Measurements from ENCODE around the gene PGAM5.
A peak's percentile ranks its signal among the peaks of the same experiment; 100 is the strongest.
"Not testable (repeated sequence)": the region's sequence is repeated elsewhere in the genome, so short reads cannot be mapped to it uniquely, and the experiment has no call there.

PGAM5 gene

DNA sequence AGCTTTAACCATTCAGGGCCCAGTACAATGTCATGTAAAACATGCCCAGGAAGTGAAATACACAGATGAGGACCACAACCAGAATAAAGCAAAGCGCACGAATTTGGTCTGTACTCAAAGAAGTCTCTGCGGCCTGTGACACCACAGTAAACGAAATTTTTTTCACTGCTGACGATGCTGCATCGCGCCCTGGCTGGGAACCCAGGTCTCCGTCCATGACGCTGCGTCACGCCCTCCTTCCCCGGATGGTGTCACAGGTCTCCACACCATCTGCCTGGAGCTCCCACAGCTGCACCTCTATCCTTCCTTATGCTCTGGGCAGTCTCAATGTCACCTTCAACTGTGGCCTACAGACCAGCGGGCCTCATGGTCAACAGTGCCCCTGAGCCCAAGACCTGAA lies 33.2 kb downstream of the PGAM5 start:
- H3K9me3 Mint-ChIP-seq: peaks cover 0 to 3% of the 10 kb centered on the region in 2 donors
- H3K27ac Mint-ChIP-seq: no peak overlapping the region
- H3K4me1 Mint-ChIP-seq: peaks cover 13% of the 10 kb centered on the region
- ATAC-seq (no peak), DNase-seq (no peak)
- H3K27me3 Mint-ChIP-seq: no peaks in the 10 kb centered on the region
- H3K4me3 Mint-ChIP-seq: no peak overlapping the region

DNA sequence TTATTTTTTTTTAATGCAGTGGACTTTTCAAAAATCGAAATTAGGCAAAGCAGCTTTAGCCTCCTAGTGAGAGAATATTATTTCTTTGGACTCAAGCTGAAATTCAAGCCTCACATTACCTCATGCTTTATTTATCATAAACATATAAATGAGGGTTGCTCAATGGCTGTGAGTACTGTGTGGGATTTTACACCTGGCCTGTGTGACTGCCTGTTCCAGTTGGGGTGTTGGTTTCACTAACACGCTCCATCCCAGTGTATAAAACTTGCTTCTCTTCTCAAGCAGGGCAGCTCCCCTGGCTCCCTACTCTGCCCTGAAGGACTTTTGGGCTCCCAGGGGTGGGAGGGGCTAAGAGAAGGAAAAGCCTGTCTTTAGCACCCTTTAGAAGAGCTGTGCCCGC lies 36.0 kb downstream of the PGAM5 start:
- ATAC-seq (no peak), DNase-seq (no peak)
- peaks cover 0 to 3% of the 10 kb centered on the region in 2 donors for H3K9me3 Mint-ChIP-seq
- H3K4me3 Mint-ChIP-seq: no peak overlapping the region
- no peak overlapping the region for H3K27ac Mint-ChIP-seq
- H3K27me3 Mint-ChIP-seq: no peaks in the 10 kb centered on the region
- H3K4me1 Mint-ChIP-seq: peaks cover 13% of the 10 kb centered on the region

DNA sequence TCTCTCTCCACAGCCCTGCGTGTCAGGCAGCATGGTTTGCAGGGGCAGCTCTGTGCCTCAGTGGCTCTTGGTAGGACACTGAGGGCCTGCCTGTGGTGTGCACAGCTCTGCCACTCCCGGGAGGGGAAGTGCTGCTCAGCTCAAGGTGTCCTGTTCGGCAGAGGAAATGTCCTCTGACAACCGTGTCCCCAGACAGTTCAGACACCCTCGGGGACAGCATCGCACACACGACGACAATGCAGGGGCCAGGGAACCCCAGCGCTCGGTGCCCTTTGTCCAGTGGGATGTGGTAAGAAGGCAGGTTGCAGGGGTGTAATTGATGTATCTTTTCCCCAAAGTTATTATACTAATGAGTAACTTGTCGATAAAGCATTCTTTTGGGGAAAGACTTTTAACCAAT lies 36.8 kb downstream of the PGAM5 start:
- Mint-ChIP-seq H3K4me1 (peaks cover 13% of the 10 kb centered on the region), H3K9me3 (peaks cover 0 to 3% of the 10 kb centered on the region in 2 donors), H3K4me3 (no peak overlapping the region), H3K27ac (peak overlapping the region in 1 of 2 donors; percentile 33), H3K27me3 (no peaks in the 10 kb centered on the region)
- DNase-seq: no peak
- no peak for ATAC-seq

DNA sequence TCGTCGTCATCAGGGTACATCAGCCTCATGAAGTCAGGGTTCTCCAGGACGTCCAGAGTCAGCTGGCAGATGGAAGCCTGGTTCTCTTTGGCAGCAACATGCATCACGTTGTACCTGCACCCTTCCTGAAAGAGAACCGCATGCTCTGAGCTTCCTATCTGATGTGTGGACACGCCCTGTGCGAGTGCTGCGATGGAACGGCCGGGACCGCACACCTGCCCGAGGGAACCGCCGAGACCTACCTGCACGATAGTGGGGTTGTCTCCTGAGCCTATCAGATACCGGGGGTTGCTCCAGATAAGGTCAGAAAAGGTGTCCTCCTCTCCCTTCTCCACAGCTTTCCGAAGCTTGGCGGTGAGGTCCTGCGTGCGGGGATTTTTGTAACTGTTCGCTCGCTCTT lies 37.3 kb downstream of the PGAM5 start:
- no peaks in the 10 kb centered on the region for H3K27me3 Mint-ChIP-seq
- H3K9me3 Mint-ChIP-seq: no peaks in the 10 kb centered on the region
- H3K27ac Mint-ChIP-seq: no peak overlapping the region
- H3K4me3 Mint-ChIP-seq: no peak overlapping the region
- ATAC-seq: no peak
- peaks cover 13% of the 10 kb centered on the region for H3K4me1 Mint-ChIP-seq
- no peak for DNase-seq

DNA sequence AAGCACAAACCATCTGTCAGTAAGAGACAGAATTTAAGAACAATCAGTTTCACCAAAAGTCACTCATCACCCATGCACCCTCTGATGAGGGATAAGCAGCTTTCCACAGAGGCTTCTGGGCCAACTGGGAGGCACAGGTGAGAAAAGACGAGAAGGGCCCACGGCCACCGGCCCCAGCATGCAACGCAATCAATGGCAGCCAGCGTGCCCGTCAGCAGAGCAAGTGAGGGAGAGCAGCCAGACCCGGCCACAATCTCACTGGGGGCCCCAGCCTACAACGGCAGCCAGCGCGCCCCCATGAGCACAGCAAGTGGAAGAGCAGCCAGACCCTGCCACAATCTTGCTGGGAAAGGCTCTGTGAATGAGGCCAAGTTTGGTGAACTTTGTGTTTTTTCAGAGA lies 37.7 kb downstream of the PGAM5 start:
- peak overlapping the region in 1 of 2 donors; percentile 52 for H3K27ac Mint-ChIP-seq

DNA sequence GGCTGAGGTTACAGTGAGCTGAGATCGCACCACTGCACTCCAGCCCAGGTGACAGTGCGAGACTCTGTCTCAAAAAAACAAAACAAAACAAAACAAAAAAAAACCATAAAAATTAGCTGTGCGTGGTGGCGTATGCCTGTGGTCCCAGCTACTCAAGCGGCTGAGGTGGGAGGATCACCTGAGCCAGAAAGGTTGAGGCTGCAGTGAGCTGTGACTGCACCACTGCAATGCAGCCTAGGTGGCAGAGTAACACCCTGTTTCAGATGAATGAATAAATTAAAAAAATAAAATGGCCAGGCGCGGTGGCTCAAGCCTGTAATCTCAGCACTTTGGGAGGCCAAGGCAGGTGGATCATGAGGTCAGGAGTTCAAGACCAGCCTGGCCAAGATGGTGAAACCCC lies 43.0 kb downstream of the PGAM5 start:
- not testable (repeated sequence) for DNase-seq, ATAC-seq, H3K9me3 Mint-ChIP-seq, H3K4me3 Mint-ChIP-seq, H3K27me3 Mint-ChIP-seq
- Mint-ChIP-seq H3K27ac (peak overlapping the region in 1 of 2 donors; percentile 59), H3K4me1 (peaks cover 15% of the 10 kb centered on the region)

More for the DNA sequence above, 37.7 kb downstream of the PGAM5 start:
- Mint-ChIP-seq H3K4me3 (no peak overlapping the region), H3K4me1 (peaks cover 13% of the 10 kb centered on the region), H3K27me3 (no peaks in the 10 kb centered on the region), H3K9me3 (no peaks in the 10 kb centered on the region)
- ATAC-seq (no peak), DNase-seq (no peak)

DNA sequence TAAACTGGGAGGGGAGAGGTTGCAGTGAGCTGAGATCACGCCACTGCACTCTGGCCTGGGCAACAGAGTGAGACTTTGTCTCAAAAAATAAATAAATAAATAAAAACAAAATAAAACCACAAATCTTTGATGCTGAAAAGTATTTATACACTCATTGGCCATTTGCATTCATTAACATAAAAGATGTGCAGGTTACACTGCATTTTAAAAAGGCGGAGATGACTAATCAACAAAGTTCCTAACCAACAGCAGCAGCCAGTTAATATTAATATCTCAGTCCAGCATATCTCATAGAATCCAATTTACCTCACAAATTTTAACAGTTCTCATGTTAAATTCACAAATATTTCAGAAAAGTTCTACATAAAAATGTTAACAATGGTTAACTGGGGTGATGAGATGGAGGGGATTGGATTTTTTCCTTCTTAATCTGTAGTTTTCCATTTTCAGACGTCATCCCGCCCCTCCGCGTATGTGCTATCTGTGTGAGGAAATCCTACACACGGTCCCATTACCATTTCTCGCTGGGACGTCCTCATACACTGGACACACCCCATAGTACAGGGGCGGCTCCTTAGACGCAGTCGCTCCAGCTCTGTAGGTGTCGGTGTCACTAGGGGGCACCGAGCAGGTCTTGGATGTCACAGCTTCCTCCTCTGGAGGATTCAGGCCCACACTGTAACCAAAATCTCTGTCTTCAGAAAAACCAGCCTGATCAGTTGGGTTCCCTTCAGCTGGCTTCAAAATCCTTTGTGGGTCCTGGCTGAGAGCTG lies 43.7 kb downstream of the PGAM5 start:
- no peak overlapping the region for H3K4me3 Mint-ChIP-seq
- peaks cover 15% of the 10 kb centered on the region for H3K4me1 Mint-ChIP-seq
- no peak overlapping the region for H3K27ac Mint-ChIP-seq
- no peak for DNase-seq
- no peak for ATAC-seq
- H3K9me3 Mint-ChIP-seq: no peaks in the 10 kb centered on the region
- H3K27me3 Mint-ChIP-seq: no peaks in the 10 kb centered on the region

DNA sequence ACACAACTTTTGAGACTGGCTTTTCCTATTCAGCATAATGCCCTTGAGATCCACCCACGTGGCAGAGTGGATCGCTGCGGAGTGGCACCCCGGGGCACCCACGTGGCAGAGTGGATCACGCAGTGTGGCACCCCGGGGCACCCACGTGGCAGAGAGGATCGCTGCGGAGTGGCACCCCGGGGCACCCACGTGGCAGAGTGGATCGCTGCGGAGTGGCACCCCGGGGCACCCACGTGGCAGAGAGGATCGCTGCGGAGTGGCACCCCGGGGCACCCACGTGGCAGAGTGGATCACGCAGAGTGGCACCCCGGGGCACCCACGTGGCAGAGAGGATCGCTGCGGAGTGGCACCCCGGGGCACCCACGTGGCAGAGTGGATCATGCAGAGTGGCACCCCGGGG lies 48.2 kb downstream of the PGAM5 start:
- not testable (repeated sequence) for H3K27me3 Mint-ChIP-seq, H3K27ac Mint-ChIP-seq, ATAC-seq, DNase-seq, H3K4me3 Mint-ChIP-seq, H3K9me3 Mint-ChIP-seq
- peaks cover 37% of the 10 kb centered on the region for H3K4me1 Mint-ChIP-seq

DNA sequence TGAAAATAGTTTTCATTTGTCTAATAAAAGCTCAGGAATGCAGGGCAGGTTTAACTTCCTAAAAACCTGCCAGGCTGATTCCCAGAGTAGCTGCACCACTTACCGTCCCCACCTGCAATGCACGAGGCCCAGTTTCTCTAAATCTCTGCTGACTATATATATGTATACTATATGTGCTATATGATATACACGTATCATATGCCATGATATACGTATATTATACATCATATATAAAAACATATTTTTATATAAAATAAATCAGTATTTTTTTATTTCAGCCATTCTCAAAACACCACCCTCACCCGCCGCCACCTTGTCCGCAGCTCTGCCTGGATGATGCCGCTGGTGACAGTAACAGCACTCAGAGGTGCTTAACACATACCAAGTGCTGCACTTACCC lies 48.7 kb downstream of the PGAM5 start:
- Mint-ChIP-seq H3K27ac (no peak overlapping the region), H3K4me3 (peak overlapping the region; percentile 26 to 99), H3K27me3 (no peaks in the 10 kb centered on the region), H3K4me1 (peaks cover 37% of the 10 kb centered on the region), H3K9me3 (no peaks in the 10 kb centered on the region)
- no peak for ATAC-seq
- no peak for DNase-seq

DNA sequence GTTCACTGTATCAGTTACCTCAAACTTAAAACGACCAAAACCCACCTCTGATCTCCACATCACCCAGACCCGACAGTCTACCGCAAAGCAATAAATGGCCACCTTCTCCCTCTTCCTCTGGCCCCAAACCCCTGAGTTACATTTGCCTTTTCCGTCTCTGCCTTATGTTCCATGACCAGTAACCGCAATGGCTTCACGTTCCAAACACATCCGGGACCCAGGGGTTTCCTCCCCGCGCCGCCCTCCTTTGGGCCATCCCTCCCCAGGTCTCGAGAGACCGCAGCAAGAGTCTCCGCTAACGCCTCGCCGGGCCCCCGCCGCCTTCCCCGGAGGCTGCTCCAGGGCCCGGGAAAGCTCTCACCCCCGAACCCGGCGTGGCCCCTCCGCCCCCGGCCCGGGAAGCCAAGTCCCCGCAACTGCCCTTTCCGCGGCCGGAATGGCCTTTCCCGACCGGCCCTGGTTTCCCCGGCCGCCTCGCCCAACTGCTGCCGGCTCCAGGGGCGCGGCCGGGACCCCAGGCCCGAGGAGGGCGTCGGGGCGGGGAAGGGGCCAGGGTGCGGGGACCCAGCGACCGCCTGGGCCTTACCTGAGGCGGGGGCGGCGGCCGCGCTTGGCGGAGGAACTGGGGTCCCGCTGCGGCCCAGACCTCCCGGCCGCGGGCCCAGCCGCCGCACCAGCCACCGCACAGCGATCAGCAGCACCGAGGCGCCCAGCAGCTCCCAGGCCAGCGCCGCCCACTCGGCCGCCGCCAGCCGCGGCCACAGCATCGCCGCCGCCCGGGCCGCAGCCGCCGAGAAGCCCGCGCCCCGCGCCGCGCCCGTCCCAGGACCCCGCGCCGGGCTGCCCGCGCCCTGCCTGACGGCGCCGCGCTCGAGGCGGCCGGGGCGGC lies 50.6 kb downstream of the PGAM5 start, which contains the start of gene ANKLE2:
TSS of gene ANKLE2 (minus strand) at position 801 of the 889 bp plus-strand sequence. CDS start at position 767, 34 bp downstream.
- DNase-seq: peak; percentile 56 to 81
- Mint-ChIP-seq H3K4me3 (peak within 1 kb of the TSS; percentile 97 to 99), H3K27me3 (no peaks in the 10 kb centered on the region)

DNA sequence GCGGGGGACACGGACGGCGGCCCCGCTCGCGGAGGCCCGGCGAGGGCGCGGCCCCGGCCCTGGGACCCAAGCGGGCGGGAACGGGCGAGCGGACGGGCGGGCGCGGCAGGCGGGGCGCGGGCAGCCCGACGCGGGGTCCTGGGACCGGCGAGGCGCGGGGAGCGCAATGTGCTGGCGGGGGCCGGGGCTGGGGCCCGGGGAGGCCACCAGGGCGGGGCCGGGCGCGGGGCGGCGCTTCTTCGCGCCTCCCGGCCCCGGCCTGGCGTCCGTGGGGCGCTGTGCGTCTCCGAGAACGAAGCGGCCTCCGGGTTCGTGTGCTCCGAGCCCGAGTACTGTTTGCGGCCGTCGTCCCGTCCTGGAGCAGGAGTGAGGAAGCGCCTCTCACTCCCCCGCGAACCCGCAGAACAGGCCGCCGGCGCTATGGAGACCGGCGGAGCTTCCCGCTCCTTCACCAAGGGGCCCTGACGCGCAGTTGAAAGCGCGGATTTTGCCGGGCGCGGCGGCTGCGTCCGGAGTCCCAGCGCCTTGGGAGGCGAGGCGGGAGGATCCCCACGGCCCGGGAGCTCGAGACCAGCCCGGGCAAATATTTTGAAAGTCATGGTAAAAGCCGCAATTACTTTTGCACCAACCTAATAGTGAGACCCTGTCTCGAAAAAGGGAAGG lies 51.4 kb downstream of the PGAM5 start:
- H3K27me3 Mint-ChIP-seq: no peaks in the 10 kb centered on the region
- H3K4me1 Mint-ChIP-seq: peaks cover 52% of the 10 kb centered on the region
- H3K9me3 Mint-ChIP-seq: no peaks in the 10 kb centered on the region
- peak overlapping the region; percentile 75 to 77 for H3K4me3 Mint-ChIP-seq
- peak overlapping the region; percentile 33 to 91 for H3K27ac Mint-ChIP-seq
- peak; percentile 86 for ATAC-seq
- peak; percentile 84 to 85 for DNase-seq

More for the DNA sequence above, 50.6 kb downstream of the PGAM5 start, which contains the start of gene ANKLE2:
- ATAC-seq: peak; percentile 68
- Mint-ChIP-seq H3K27ac (peak within 1 kb of the TSS; percentile 98), H3K4me1 (peaks cover 48% of the 10 kb centered on the region), H3K9me3 (no peaks in the 10 kb centered on the region)

DNA sequence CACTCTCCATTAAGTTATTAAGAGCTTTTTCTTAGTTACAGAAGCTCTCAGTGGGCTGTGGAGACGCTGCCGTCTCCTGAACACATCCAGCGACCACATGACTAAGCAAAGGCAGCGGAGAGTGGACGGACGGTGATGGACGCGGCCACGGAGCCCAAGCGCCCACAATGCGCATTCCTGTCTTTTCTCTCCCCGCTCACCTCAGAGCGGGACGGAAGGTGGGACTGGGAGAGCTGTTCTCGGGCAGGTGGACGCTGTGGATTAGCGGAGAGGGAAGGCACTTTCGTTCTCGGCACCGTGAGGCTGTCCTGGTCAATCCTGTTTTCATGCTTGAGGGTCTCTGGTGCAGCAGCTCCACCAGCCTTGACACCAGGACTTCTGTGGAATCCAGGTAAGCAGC lies 53.6 kb downstream of the PGAM5 start:
- Mint-ChIP-seq H3K9me3 (no peaks in the 10 kb centered on the region), H3K4me3 (no peak overlapping the region), H3K27ac (no peak overlapping the region), H3K4me1 (peaks cover 61% of the 10 kb centered on the region), H3K27me3 (no peaks in the 10 kb centered on the region)
- ATAC-seq (no peak), DNase-seq (no peak)

DNA sequence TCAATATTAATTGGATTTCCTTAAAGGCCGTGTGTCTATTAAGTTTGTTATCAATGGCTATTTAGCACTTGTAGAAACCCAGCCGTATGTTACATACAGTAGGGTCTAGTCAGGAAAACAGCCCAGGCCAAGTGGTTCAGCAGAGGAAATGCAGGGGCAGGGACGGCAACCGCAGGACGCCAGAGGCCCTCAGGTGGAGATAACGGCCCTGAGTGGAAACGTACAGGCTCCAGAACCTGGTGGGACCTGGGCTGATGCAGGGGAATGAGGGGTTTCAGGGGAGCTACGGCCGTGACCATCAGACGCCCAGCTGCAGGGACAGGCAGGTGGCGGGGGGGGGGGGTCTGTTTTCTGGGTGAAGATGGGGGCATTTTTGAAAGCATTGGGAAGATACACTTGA lies 54.7 kb downstream of the PGAM5 start:
- H3K27ac Mint-ChIP-seq: peak overlapping the region in 1 of 2 donors; percentile 40
- H3K4me3 Mint-ChIP-seq: no peak overlapping the region
- ATAC-seq (no peak), DNase-seq (no peak)
- H3K4me1 Mint-ChIP-seq: peaks cover 66% of the 10 kb centered on the region
- no peaks in the 10 kb centered on the region for H3K27me3 Mint-ChIP-seq
- H3K9me3 Mint-ChIP-seq: no peaks in the 10 kb centered on the region

DNA sequence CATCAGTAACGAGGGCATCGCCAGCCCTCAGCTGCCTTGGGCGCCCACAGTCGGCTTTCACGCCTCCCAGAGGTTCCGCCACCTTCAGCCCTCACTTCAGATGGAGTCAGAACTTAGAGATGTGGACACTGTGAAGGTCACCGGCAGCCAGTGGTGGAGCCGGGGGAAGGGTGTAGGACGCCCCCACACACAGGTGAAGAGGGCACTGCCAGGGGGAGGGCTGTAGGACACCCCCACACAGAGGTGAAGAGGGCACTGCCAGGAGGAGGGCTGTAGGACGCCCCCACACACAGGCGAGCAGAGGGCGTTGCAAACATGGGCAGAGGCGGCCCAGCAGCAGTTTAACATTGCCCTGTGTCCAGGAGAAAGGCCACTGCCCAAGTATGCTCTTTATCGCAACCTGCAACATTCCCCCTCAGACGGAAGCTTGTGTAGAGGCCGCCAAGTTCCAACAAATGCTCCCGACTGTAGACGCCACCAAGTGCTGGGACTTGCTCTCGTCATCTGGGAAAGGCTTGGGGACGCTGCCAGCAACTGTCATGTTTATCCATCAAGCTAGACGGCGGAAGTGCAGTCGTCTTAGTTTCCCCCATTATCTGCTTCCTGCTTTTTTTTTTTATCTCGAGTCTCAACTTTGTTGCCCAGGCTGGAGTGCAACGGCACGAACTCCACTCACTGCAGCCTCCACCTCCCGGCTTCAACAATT lies 55.9 kb downstream of the PGAM5 start:
- no peaks in the 10 kb centered on the region for H3K9me3 Mint-ChIP-seq
- DNase-seq: no peak
- H3K27ac Mint-ChIP-seq: peak overlapping the region in 1 of 2 donors; percentile 48
- H3K4me1 Mint-ChIP-seq: peaks cover 69% of the 10 kb centered on the region
- no peak for ATAC-seq
- peak overlapping the region in 1 of 2 donors; percentile 42 for H3K4me3 Mint-ChIP-seq
- no peaks in the 10 kb centered on the region for H3K27me3 Mint-ChIP-seq

Data from stimulated activated naive CD8-positive, alpha-beta T cell treated with anti-CD3 and anti-CD28 coated beads, Interleukin-15, amount 100 ng/mL, for 72 hours (primary cell).